ENCODE results near the gene RAPSN.

DNA sequence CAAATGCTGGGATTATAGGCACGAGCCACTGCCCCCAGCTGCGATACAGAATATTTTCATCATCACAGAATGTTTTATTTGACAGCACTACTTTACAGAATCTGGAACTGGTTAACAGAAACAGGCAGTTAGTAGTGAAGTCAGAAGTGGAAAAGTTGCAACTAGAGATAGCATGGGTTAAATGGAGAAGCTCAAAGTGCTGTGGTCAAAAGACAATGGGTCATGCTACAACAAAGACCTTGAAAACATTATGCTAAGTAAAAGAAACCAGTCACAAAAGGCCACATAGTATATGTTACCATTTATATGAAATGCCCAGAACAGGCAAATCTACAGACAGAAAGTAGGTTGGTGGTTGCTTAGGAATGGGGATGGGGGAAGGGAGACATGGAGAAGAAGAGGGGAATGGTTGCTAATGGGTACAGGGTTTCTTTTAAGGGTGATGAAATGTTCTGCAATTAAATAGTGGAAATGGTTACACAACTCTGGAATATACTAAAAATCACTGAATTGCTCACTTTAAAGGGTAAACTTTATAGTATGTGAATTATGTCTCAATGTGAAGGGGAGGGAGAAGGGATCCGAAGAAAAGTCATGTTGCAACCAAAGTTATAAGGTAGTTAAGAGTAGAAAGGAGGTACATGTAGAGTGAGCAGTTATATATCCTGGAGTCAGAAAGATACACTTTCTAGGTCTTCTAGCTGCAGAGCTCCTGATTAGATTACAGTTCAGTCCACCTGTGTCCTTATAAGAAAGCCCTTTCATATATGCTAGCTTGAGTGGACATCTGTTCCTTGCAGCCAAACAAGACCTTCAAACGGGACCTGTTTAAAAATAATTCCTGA, 46.3 kb upstream of the RAPSN start:
- no peak for TF ChIP-seq POLR2A (IDR thresholded peaks at IDR 0.05; ENCODE audit: low read length)
- no peak for TF ChIP-seq GATA1 (IDR thresholded peaks at IDR 0.05; ENCODE audit: low read depth, low read length)
